A673 (cell line): ENCODE data around the gene AATK. TPM values are rescaled to one million over a fixed set of nuclear protein-coding genes. Genes with fewer than 3 reads are reported as not detected.

ENCODE experiments used
- BruUV-seq: library from RNA; stranded (reverse); fragments of 400-500 nt; replicated peaks from 2 replicates; lab custom pipeline; 2021; lab: Mats Ljungman, UMichigan
- CTCF ChIA-PET: fragments of 300-600 bp; sonication (Branson Sonifier 250); formaldehyde crosslinking; loops from one replicate; lab custom pipeline; 2022; ENCODE audit warnings: antibody characterized with exemption; lab: Charles Lee
- POLR2A ChIA-PET: fragments of 300-600 bp; sonication (Branson Sonifier 250); formaldehyde crosslinking; loops from one replicate; lab custom pipeline; 2022; ENCODE audit warnings: antibody characterized with exemption; ENCODE audit not compliant: low non-redundant PET; lab: Charles Lee
- DNase-seq: peaks from one replicate; pipeline ENCODE4 v3.0.0-alpha.2; 2015; ENCODE audit warnings: low spot score
- H3K27ac ChIP-seq: fragments of 200-600 bp; sonication (generic); 2 replicates; pipeline ENCODE4 v1.5.1; 2016; ENCODE audit warnings: mixed run types, low read depth, mild to moderate bottlenecking, mixed read lengths, antibody characterized with exemption, low read length; ENCODE audit not compliant: poor library complexity, severe bottlenecking
- H3K27me3 ChIP-seq: fragments of 200-600 bp; sonication (generic); replicated peaks from 2 replicates; pipeline ENCODE4 v1.6.1; 2017; ENCODE audit warnings: mixed run types, low read depth, mild to moderate bottlenecking, mixed read lengths, antibody characterized with exemption, low read length; ENCODE audit not compliant: insufficient read depth, poor library complexity
- H3K36me3 ChIP-seq: fragments of 200-600 bp; sonication (generic); 2 replicates; pipeline ENCODE4 v1.6.1; 2016; ENCODE audit warnings: mixed run types, mild to moderate bottlenecking, mixed read lengths, antibody characterized with exemption, low read length; ENCODE audit not compliant: insufficient read depth, poor library complexity, severe bottlenecking
- H3K4me1 ChIP-seq: fragments of 200-600 bp; sonication (generic); 2 replicates; pipeline ENCODE4 v1.6.1; 2017; ENCODE audit warnings: mixed run types, mild to moderate bottlenecking, mixed read lengths, antibody characterized with exemption, low read length; ENCODE audit not compliant: insufficient read depth, poor library complexity, severe bottlenecking
- H3K4me3 ChIP-seq: fragments of 200-600 bp; sonication (generic); 2 replicates; pipeline ENCODE4 v1.5.1; 2016; ENCODE audit warnings: low read depth, mixed run types, mild to moderate bottlenecking, mixed read lengths, low read length; ENCODE audit not compliant: poor library complexity, severe bottlenecking
- H3K9me3 ChIP-seq: fragments of 200-600 bp; sonication (generic); 2 replicates; pipeline ENCODE4 v1.6.1; 2016; ENCODE audit warnings: mixed run types, low read depth, mild to moderate bottlenecking, mixed read lengths, antibody characterized with exemption, low read length; ENCODE audit not compliant: poor library complexity, severe bottlenecking
- CTCF ChIP-seq: fragments of 300-800, 200-600 bp; sonication (generic); conservative IDR thresholded peaks from 2 replicates; pipeline ENCODE4 v1.5.1; 2017; ENCODE audit warnings: low read depth, mild to moderate bottlenecking, antibody characterized with exemption, low read length, moderate library complexity, mixed read lengths
- EZH2 ChIP-seq: fragments of 200-600 bp; sonication (generic); IDR thresholded peaks from 2 replicates; pipeline ENCODE4 v1.6.1; 2017; ENCODE audit warnings: borderline replicate concordance, low read depth, mild to moderate bottlenecking, mixed read lengths, antibody characterized with exemption, low read length; ENCODE audit not compliant: poor library complexity, severe bottlenecking
- intact Hi-C: fragments of 100-400 bp; cut with micrococcal nuclease; formaldehyde crosslinking; loops from one replicate; pipeline ENCODE4 v1.10.0; 2022; ENCODE audit not compliant: unreplicated experiment
- total RNA-seq: library from RNA; stranded (reverse); gene quantifications from 2 replicates; pipeline ENCODE4 v1.2.3, GENCODE V29; 2021

Gene AATK
- total RNA-seq, 1 experiment from 2014 or later = 0.90 TPM

GRCh38 chr17:81176666-81177065 lies 10.6 kb upstream of the AATK start:
- TF ChIP-seq EZH2 = no peak
- 0 out of 2 replicates have a peak, but pooled peaks have one; percentile 23 for TF ChIP-seq CTCF
- POLR2A ChIA-PET = no interaction called here

DNA sequence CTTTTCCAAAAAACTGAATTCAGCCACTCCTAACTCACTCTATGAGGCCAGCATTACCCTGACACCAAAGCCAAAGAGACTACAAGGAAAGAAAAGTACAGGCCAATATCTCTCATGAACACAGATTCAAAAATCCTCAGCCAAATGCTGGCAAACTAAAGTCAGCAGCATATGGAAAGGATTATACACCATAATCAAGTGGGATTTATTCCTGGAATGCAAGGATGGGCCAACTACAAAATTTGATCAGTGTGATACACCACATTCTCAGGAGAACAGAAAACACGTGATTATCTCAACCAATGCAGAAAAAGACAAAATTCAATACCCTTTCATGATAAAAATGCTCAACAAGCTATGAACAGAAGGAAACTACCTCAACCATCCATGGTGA lies 7.7 kb upstream of the AATK start:
- no peak for TF ChIP-seq EZH2
- TF ChIP-seq CTCF = no peak
- POLR2A ChIA-PET = no interaction called here
- H3K4me3 ChIP-seq = no peak overlapping the region

More at GRCh38 chr17:81176666-81177065, 10.6 kb upstream of the AATK start:
- Histone ChIP-seq H3K4me1 (no peaks in the 10 kb centered on the region), H3K36me3 (no peaks in the 10 kb centered on the region), H3K27ac (no peak overlapping the region), H3K4me3 (no peak overlapping the region), H3K27me3 (no peaks in the 10 kb centered on the region), H3K9me3 (peaks cover 11% of the 10 kb centered on the region)
- CTCF ChIA-PET = interaction anchor here (0.7 kb wide), 2 partner anchors 247 to 326 kb away, joined by 5 read pairs; no protein-coding TSS in a partner anchor
- no TSS peak for BruUV-seq
- intact Hi-C loops = no loop called here
- DNase-seq = peak; percentile 58

DNA sequence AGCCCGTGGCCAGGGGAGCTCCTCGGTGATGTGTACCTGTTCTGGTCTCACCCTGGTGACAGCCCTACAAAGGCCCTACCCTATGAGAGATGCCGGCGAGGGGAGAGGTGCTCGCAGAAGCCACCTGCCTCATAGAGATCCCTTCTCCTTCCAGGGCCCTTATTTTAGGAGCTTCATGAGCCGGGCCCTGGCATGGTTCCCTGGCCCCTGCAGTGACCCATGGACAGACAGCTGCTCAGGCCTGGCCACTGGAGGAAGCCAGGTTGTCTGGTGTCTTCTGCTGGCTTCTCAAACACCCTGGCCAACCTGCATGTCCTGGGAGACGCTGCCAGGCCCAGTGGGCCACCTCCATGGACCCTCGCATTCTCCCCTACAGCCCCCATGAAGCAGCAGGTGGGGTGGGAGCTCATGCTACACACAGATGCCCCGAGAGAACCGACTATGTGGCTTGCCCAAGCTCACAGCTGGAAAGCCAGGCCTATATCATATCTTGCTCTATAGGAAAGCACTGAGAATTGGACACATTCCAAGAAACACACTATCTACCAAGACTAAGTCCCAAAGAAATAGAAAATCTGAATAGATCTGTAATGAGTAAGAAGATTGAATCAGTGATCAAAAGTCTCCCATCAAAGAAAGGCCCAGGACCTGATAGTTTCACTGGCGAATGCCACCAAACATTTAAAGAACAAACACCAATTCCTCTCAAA lies 7.2 kb upstream of the AATK start:
- H3K4me1 ChIP-seq = no peaks in the 10 kb centered on the region
- peak overlapping the region; percentile 29 for H3K27ac ChIP-seq
- DNase-seq = no peak
- POLR2A ChIA-PET = no interaction called here
- H3K9me3 ChIP-seq = peaks cover 11% of the 10 kb centered on the region
- H3K27me3 ChIP-seq = no peaks in the 10 kb centered on the region
- TF ChIP-seq CTCF (no peak), EZH2 (no peak)
- no peaks in the 10 kb centered on the region for H3K36me3 ChIP-seq
- intact Hi-C loops = no loop called here
- no TSS peak for BruUV-seq
- CTCF ChIA-PET = no interaction called here
- H3K4me3 ChIP-seq = no peak overlapping the region

More for the DNA sequence above, 7.7 kb upstream of the AATK start:
- no peaks in the 10 kb centered on the region for H3K4me1 ChIP-seq
- intact Hi-C loops = no loop called here
- DNase-seq = no peak
- peaks cover 11% of the 10 kb centered on the region for H3K9me3 ChIP-seq
- no peaks in the 10 kb centered on the region for H3K27me3 ChIP-seq
- CTCF ChIA-PET = no interaction called here
- peak overlapping the region; percentile 29 for H3K27ac ChIP-seq
- no peaks in the 10 kb centered on the region for H3K36me3 ChIP-seq
- no TSS peak for BruUV-seq
